ENCODE results near the gene ADAMTSL4.
"Not testable (repeated sequence)": the region's sequence is repeated elsewhere in the genome, so short reads cannot be mapped to it uniquely, and the experiment has no call there.

ADAMTSL4 gene

DNA sequence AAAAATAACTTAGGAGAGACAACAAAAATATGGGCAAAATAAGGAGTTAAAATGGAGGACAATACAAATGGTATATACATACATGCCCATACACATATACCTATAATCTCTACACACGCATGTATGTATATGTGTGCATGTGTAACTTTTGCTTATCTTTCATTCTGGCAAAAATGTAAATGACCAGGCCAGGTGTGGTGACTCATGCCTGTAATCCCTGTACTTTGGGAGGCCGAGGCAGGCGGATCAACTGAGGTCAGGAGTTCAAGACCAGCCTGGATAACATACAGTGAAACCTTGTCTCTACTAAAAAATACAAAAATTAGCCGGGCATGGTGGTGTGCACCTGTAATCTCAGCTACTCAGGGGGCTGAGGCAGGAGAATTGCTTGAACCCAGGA, 49.1 kb downstream of the ADAMTSL4 start:
- FAIRE-seq: not testable (repeated sequence)

DNA sequence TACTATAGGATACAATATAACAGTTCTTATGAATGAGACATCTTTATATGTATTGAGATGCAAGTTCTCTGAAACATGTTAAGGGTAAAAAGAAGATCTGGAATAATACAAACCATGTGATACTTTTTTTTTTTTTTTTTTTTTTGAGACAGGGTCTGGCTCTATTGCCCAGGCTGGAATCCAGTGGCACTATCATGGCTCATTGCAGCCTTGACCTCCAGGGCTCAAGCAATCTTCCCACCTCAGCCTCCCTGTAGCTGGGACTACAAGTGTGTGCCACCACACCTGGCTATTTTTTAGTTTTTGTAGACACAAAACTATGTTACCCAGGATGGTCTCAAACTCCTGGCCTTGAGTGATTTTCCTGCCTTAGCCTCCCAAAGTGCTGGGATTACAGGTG, 52.3 kb downstream of the ADAMTSL4 start:
- no peak for FAIRE-seq

DNA sequence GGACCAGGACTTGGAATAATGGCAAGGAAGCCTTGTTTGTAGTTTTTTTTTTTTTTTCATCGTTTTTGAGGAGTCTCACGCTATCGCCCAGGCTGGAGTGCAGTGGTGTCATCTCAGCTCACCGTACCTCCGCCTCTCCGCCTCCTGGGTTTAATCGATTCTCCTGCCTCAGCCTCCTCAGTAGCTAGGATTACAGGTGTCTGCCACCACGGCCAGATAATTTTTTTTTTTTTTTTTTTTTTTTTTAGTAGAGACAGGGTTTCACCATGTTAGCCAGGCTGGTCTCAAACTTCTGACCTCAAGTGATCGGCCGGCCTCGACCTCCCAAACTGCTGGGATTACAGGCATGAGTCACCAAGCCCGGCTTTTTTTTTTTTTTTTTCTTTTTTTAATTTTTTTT, 53.2 kb downstream of the ADAMTSL4 start:
- not testable (repeated sequence) for FAIRE-seq

DNA sequence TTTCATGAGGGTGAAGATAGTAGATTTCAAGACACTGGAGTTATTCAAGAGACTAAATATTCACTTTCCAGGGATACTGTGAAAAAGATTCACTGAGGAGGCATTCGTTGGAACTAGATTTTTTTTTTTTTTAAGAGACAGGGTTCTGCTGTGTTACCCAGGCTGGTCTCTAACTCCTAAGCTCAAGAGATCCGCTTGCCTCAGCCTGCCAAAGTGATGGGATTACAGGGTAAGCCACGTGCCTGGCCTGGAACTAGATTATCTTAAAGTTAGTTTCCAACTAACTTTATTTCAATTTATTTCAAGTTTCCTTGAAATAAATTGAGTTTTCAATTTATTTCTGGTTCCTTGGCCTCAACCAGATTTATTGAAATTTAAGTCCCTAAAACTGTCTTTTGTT, 54.5 kb downstream of the ADAMTSL4 start:
- FAIRE-seq: no peak

DNA sequence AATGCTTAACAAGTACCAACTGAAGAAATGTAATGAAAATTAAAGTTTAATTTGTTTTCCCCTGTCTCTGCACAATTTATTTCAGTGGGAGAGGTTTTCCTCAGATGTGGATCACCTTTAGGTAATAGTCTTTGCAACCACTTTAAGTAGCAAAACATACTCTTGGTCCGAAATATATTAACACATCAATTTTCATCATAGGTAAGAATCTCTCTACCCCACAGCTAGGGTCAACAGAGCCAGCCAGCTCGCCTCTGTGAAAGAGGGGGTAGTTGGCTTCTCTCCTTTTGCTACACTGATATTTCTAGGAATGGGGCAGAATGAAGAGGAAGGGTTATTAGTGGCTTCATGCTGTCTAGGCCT, 55.0 kb downstream of the ADAMTSL4 start:
- no peak for FAIRE-seq

DNA sequence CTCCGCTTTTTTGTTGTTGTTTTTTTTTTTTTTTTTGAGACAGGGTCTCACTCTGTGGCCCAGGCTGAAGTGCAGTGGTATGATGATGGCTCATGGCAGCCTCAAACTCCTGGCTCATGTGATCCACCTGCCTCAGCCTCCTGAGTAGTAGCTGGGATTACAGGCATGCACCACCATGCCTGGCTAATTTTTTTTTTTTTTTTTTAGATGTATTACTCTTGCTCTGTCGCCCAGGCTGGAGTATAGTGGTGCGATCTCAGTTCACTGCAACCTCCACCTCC, 56.2 kb downstream of the ADAMTSL4 start:
- FAIRE-seq: not testable (repeated sequence)

DNA sequence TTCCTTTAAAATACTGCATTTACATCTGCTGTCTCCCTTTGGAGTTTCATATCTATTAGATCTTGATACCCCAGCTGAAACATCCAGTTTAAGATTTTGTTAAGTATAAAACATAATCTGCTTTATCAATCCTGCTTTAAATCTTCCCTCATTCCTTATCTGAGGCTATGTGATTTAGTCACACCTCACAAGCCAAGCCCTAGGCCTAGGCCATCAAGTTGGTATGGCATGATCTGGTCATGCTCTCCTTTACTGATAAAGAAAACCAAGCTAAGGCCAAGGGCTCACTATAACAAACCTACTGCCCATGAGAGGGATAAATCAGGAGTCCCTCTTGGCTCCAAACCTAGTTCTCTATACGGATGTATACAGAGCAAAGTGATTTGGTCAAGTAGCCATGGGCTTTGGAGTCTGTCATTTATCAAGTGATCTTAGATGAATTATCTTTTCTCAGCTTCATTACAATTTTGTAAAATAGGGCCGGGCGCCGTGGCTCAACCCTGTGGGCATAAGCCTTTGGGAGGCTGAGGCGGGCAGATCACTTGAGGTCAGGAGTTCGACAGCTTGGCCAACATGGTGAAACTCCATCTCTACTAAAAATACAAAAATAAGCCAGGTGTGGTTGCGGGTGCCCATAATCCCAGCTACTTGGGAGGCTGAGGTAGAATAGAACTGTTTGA, 57.4 kb downstream of the ADAMTSL4 start:
- no peak for FAIRE-seq

DNA sequence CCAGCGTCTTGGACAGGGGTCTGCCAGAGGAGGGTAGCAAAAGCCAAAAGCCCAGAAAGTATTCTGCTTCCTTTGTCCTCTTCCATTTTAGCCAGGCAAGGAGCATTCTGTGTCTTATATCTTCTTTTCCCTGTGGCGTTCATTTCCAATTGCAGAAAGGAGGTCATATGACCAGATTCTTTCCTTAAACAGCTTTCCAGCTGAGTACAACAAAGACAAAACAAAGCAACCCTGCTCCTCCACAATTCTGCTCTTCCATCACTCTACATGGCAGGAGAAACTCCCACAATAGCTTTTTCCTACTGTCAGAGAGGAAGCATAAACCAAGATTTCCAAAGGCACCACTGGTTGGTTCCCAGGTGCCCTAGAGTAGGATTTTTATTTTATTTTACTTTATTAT, 60.5 kb downstream of the ADAMTSL4 start:
- FAIRE-seq: no peak

Data from colon (tissue), 2 donors.